ENCODE results near the gene RASA3. TPM values are rescaled to one million over a fixed set of nuclear protein-coding genes. Genes with fewer than 3 reads are reported as not detected.
"Not testable (repeated sequence)": the region's sequence is repeated elsewhere in the genome, so short reads cannot be mapped to it uniquely, and the experiment has no call there.

Gene RASA3
- total RNA-seq, 1 experiment from 2014 or later, result 16.5 TPM

- DNase-seq, result no peak
- Histone ChIP-seq H3K4me3 (ENCODE audit: insufficient read depth, low read depth, low read length) (no peak overlapping the region), H3K27me3 (ENCODE audit: control insufficient read depth, insufficient read depth, low read length) (peaks cover 3% of the 10 kb centered on the region), H3K36me3 (replicated peaks; ENCODE audit: control insufficient read depth, insufficient read depth, low read length) (no peaks in the 10 kb centered on the region; the same call in 1 of the 2 replicates)
Observed at GRCh38 chr13:114129649-114130062, 2.8 kb downstream of the RASA3 start.

- no peak overlapping the region for H3K4me3 ChIP-seq (ENCODE audit: insufficient read depth, low read depth, low read length)
- no peak for DNase-seq
- peaks cover 3% of the 10 kb centered on the region for H3K27me3 ChIP-seq (ENCODE audit: control insufficient read depth, insufficient read depth, low read length)
- no peaks in the 10 kb centered on the region; the same call in 1 of the 2 replicates for H3K36me3 ChIP-seq (replicated peaks; ENCODE audit: control insufficient read depth, insufficient read depth, low read length)
Observed at GRCh38 chr13:114128624-114129522, 3.5 kb downstream of the RASA3 start.

- H3K4me3 ChIP-seq (ENCODE audit: insufficient read depth, low read depth, low read length), result no peak overlapping the region
- no peak for DNase-seq
- H3K27me3 ChIP-seq (ENCODE audit: control insufficient read depth, insufficient read depth, low read length), result peaks cover 3% of the 10 kb centered on the region
- H3K36me3 ChIP-seq (replicated peaks; ENCODE audit: control insufficient read depth, insufficient read depth, low read length), result no peaks in the 10 kb centered on the region; the same call in 1 of the 2 replicates
Observed at GRCh38 chr13:114128348-114128623, 4.1 kb downstream of the RASA3 start.

DNA sequence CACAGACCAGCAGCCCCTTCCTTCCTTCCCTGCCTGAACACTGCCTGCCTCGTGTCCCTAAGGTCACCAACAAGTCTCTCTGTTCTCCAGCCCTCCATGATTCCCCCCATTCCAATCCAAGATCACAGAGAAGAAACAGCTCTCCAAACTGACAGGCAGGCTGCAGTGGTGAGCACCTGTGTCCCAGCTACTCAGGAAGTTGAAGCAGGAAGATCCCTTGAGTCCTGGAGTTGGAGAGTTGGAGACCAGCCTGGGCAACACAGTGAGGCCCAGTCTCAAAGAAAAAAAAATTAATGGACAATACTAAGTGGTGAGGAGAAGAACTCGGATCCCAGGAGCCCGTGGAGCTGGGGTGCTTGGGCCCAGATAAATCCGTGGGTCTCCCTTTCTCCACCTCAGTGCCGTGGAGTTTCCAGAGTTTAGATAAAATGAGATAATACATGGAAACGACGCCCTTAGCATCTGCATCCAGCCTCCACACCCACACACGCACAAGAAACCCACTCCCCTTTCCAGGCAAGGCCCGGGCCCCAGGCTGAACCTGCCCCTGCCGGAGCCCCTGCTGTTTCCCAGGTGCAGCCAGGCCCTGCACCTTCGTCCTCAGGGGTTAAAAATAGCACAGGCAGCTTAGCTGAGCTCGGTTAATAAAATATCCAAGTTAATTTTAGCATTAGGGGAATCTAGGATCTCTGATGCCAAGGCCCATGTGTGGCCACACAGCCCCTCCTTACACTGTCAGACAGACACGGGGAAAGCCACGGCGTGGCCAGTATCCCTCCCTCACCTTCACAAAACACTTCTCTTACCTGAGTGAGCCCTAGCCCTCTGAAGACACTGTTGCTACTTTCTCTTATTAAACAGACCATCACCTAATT is 4.7 kb downstream of the RASA3 start:
- H3K4me3 ChIP-seq (ENCODE audit: insufficient read depth, low read depth, low read length), result no peak overlapping the region
- no peaks in the 10 kb centered on the region; the same call in 1 of the 2 replicates for H3K36me3 ChIP-seq (replicated peaks; ENCODE audit: control insufficient read depth, insufficient read depth, low read length)
- peaks cover 3% of the 10 kb centered on the region for H3K27me3 ChIP-seq (ENCODE audit: control insufficient read depth, insufficient read depth, low read length)
- peak; percentile 77 for DNase-seq

DNA sequence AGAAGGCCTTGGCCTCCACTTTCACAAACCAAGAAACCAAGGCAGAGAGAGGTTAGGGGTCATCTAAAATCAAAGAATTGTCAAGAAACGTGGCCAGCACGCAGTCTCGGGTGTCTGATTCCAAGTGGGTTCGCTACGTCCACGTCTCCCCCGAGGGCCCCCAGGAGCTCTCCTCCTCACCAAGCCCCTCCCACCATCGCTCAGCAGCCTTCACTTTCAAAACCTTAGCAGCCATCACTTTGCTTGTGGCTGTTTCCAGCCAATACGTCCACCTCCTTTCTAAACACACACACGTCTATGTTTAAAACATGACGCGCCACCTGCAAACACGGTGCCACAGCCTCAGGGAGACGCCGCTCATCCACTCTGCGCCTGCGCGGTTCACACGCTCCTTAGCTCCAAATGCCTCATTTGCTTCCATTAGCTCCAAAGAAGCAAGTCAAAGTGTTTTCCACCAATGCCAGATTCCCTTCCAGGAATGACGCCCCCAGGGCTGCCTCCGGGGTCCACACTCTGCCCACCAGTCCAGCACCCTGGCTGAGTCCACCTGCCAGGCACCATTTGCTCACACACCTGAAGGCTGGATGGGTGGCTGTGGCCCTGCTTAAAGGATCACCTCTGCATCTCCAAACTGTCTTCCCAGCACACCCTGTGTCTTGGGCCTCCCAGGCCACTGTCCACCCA is 5.5 kb downstream of the RASA3 start:
- Histone ChIP-seq H3K36me3 (replicated peaks; ENCODE audit: control insufficient read depth, insufficient read depth, low read length) (no peaks in the 10 kb centered on the region; the same call in 1 of the 2 replicates), H3K27me3 (ENCODE audit: control insufficient read depth, insufficient read depth, low read length) (peaks cover 3% of the 10 kb centered on the region), H3K4me3 (ENCODE audit: insufficient read depth, low read depth, low read length) (no peak overlapping the region)
- no peak for DNase-seq

DNA sequence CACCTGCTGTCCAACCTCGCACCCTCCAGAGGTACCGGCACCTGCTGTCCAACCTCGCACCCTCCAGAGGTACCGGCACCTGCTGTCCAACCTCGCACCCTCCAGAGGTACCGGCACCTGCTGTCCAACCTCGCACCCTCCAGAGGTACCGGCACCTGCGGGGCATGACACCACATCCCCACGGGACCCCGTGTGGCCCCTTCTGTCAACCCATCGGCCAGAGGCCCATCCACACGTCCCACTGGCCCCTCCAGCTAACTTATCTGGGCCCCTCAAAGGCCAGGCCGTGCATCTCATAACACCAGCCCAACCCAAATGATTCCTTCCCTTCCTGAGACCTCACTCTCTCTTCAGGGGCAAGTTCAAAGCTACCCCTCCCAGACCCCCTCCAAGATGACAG is 6.3 kb downstream of the RASA3 start:
- H3K4me3 ChIP-seq (ENCODE audit: insufficient read depth, low read depth, low read length); H3K27me3 ChIP-seq (ENCODE audit: control insufficient read depth, insufficient read depth, low read length); H3K36me3 ChIP-seq (replicated peaks; ENCODE audit: control insufficient read depth, insufficient read depth, low read length); DNase-seq: not testable (repeated sequence)

DNA sequence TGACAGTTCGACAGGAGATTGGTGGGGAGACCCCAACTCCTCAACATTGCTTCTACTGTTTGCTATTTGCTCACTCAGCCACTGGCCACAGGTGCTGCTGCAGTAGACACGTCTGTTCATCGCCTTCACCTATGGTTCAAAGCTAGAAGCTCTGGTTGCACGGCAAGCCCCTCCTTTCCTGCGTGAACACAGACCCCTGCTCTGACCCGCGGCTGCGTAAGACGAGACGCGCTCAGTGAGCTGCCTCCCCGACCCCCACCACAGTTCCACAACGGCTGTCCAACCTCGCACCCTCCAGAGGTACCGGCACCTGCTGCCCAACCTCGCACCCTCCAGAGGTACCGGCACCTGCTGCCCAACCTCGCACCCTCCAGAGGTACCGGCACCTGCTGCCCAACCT is 6.8 kb downstream of the RASA3 start:
- no peaks in the 10 kb centered on the region for H3K27me3 ChIP-seq (ENCODE audit: control insufficient read depth, insufficient read depth, low read length)
- H3K36me3 ChIP-seq (replicated peaks; ENCODE audit: control insufficient read depth, insufficient read depth, low read length), result no peaks in the 10 kb centered on the region; the same call in 1 of the 2 replicates
- no peak for DNase-seq
- no peak overlapping the region for H3K4me3 ChIP-seq (ENCODE audit: insufficient read depth, low read depth, low read length)

DNA sequence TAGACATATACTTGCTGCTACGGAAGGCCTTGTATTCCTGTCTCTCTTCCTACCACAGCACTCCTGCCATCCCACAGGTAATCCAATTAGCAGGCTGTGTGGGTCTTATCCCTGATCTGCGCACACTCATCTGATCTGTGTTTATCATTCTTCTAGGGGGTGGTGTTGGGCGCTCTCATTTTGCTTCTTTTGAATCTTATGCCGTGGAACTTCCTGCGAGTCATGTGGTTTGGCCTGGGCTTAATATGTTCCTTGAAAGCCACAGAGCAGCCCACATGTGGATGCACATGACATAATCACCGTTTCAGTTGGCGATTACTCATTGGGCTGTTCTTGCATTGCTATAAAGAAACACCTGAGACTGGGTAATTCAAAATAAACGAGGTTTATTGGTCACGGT is 7.5 kb downstream of the RASA3 start:
- no peaks in the 10 kb centered on the region for H3K27me3 ChIP-seq (ENCODE audit: control insufficient read depth, insufficient read depth, low read length)
- no peak for DNase-seq
- H3K36me3 ChIP-seq (replicated peaks; ENCODE audit: control insufficient read depth, insufficient read depth, low read length), result no peaks in the 10 kb centered on the region; the same call in 1 of the 2 replicates
- no peak overlapping the region for H3K4me3 ChIP-seq (ENCODE audit: insufficient read depth, low read depth, low read length)

GRCh38 chr13:114124431-114124830 is 8.0 kb downstream of the RASA3 start:
- H3K36me3 ChIP-seq (replicated peaks; ENCODE audit: control insufficient read depth, insufficient read depth, low read length), result no peaks in the 10 kb centered on the region; the same call in 1 of the 2 replicates
- DNase-seq, result no peak
- H3K27me3 ChIP-seq (ENCODE audit: control insufficient read depth, insufficient read depth, low read length), result no peaks in the 10 kb centered on the region
- H3K4me3 ChIP-seq (ENCODE audit: insufficient read depth, low read depth, low read length), result no peak overlapping the region

DNA sequence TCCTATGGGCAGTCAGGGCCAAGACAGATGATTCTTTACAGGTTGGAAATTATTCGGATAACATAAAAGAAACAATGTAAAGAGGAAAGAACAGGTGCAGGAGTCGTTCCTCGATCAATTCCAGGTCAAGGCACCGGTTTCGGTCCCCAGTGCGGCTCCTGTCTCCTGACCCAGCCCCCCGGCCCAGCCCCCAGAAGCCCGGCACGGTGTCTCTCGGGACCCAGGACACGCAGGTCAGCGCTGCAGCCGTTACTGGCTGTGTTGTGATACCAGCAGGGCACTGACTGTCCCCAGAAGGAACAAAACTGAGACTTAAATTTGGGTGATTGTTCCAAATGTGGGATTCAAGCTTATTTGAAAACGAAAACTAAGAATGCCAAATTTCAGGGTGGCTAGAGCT is 8.5 kb downstream of the RASA3 start:
- Histone ChIP-seq H3K36me3 (replicated peaks; ENCODE audit: control insufficient read depth, insufficient read depth, low read length) (no peaks in the 10 kb centered on the region; the same call in 1 of the 2 replicates), H3K27me3 (ENCODE audit: control insufficient read depth, insufficient read depth, low read length) (no peaks in the 10 kb centered on the region), H3K4me3 (ENCODE audit: insufficient read depth, low read depth, low read length) (no peak overlapping the region)
- no peak for DNase-seq

DNA sequence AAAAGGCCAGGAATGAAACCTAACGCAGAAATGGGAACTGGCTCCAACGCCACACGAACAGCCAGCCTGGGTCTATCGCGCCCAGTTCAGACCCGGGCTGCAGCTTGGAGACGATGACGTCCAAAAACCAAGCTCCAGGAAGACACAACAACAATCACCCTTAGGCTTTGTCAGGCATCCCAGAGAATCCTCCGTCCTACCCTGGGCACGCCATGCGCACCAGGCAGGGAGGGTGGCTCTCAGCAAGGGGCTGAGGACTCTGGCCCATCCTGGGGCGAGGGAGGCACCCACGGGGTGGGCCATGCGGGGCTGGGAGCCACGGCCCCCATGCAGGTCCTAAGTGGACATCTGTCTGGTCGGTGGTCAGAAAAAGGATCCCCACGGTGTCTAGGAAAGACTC is 9.0 kb downstream of the RASA3 start:
- DNase-seq, result peak; percentile 58
- no peaks in the 10 kb centered on the region; the same call in 1 of the 2 replicates for H3K36me3 ChIP-seq (replicated peaks; ENCODE audit: control insufficient read depth, insufficient read depth, low read length)
- H3K4me3 ChIP-seq (ENCODE audit: insufficient read depth, low read depth, low read length), result no peak overlapping the region
- no peaks in the 10 kb centered on the region for H3K27me3 ChIP-seq (ENCODE audit: control insufficient read depth, insufficient read depth, low read length)

DNA sequence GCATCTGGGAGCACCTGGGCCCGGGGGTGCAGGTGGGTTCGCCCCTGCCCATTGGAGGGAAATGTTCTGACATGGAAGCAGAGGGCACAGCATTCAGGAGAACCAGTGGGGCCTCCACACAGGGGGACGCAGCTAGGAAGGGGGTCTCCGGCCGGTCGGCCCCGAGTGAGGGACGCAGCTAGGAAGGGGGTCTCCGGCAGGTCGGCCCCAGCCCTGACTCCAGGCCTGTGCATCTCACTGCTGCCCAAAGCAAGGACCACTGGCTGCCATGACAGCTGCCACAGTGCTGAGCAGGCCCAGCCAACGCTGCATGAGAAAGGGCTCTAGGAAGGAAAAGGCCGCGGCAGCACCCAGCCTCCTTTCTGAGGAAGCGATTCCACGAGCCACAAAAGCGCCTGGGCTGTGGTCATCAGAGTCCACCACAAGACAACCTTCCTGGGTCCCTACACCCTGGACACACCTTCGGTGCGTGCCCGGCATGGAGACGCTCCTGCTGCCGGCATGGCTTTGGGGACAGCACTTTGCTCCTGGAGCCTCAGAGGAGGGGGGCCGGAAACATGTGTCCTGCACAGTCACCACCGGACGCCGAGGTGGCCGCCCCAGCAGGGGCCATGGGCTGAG is 9.7 kb downstream of the RASA3 start:
- Histone ChIP-seq H3K4me3 (ENCODE audit: insufficient read depth, low read depth, low read length) (no peak overlapping the region), H3K36me3 (replicated peaks; ENCODE audit: control insufficient read depth, insufficient read depth, low read length) (no peaks in the 10 kb centered on the region; the same call in 1 of the 2 replicates), H3K27me3 (ENCODE audit: control insufficient read depth, insufficient read depth, low read length) (no peaks in the 10 kb centered on the region)
- peak; percentile 57 for DNase-seq

DNA sequence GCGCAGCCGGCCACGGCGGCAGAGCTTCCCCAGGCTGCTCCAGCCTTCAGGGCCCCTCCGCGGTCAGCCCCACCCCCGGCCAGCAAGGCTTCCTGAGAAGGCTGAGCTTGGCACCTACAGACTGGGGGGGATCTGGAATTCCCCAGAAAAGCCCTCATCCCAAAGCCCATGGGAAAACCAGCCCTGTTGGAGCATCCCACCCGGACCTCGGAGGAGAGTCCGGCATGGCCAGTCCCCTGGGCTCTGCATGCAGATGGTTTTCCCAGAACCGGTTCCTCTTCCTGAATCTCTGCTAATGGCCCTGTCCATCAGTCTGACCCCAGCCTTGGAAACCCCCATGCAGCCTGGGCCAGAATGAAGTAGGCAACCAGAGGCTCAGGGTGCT is 10.3 kb downstream of the RASA3 start:
- no peaks in the 10 kb centered on the region for H3K36me3 ChIP-seq (replicated peaks; ENCODE audit: control insufficient read depth, insufficient read depth, low read length)
- no peak overlapping the region for H3K4me3 ChIP-seq (ENCODE audit: insufficient read depth, low read depth, low read length)
- no peak for DNase-seq
- no peaks in the 10 kb centered on the region for H3K27me3 ChIP-seq (ENCODE audit: control insufficient read depth, insufficient read depth, low read length)

DNA sequence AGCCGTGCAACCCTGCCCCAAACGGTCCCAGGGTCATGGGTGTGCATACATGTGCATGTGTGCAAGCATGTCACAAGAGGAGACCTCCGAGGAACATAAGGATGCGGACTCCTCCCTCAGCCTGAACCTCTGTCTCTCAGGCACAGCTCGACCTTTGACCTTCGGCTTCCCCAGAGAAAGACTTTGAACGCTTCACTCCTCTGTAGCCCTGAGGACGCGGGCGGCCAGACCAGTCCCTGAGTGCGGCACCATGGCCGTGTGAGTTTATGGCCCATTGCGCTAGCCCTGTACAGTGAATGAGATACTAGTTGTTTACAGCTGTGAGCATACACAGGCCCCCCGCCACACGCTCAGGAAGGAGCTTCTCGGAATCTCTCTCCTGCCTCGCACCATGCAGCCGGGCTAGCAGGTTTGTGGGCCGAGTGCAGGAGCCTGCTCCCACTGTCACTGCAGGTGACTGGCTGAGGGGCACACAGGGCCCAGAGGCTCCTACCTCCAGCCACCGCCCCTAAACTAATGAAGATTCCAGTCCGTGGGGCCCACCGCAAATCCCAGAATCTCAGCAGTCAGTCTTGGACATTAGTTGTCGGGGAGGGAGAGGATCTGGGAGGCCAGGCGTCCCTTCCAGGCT is 10.8 kb downstream of the RASA3 start:
- no peak for DNase-seq
- H3K36me3 ChIP-seq (replicated peaks; ENCODE audit: control insufficient read depth, insufficient read depth, low read length), result no peaks in the 10 kb centered on the region
- no peak overlapping the region for H3K4me3 ChIP-seq (ENCODE audit: insufficient read depth, low read depth, low read length)
- no peaks in the 10 kb centered on the region for H3K27me3 ChIP-seq (ENCODE audit: control insufficient read depth, insufficient read depth, low read length)
